Measurements from ENCODE around the gene LRP1B. TPM values are rescaled to one million over a fixed set of nuclear protein-coding genes. Genes with fewer than 3 reads are reported as not detected.

LRP1B gene
- total RNA-seq, 1 donor from 2014 or later: 8.8 TPM

DNA sequence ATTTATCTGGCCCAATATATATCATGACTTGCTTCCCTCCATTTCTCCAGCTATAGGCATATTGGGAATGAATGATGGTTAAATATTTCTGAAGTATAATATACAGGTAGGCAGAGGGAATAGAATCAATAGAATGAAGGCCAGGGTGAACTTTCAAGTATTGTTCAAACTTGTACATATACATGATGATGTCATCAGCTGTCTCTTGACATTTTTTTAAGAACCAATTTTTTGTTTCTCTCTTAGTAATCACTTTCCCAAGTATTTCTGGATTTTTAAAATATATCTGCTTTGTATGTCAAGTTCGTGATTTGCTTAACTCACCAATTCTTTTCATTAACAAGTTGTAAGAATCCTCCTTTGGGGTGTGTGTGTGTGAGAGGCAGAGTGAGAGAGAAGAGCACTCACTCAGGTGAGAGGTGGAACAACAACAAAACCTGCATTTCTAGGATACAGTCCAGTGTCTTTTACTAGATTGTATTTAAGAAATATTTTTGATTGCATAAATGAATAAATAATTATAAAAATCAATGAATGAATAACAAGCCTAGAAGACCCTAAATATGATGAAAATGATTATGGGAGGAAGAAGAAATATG is 1239.1 kb downstream of the LRP1B start:
- Histone ChIP-seq H3K4me3 (no peak overlapping the region), H3K27me3 (no peaks in the 10 kb centered on the region), H3K4me1 (no peaks in the 10 kb centered on the region), H3K36me3 (no peaks in the 10 kb centered on the region), H3K27ac (no peak overlapping the region), H3K9me3 (no peaks in the 10 kb centered on the region)
- TF ChIP-seq POLR2A (IDR thresholded peaks at IDR 0.05) (no peak), POLR2AphosphoS5 (IDR thresholded peaks at IDR 0.05; ENCODE audit: insufficient read depth in 1 of 2, low read depth in 1 of 2) (no peak)
- TF ChIP-seq, protein P1, sequence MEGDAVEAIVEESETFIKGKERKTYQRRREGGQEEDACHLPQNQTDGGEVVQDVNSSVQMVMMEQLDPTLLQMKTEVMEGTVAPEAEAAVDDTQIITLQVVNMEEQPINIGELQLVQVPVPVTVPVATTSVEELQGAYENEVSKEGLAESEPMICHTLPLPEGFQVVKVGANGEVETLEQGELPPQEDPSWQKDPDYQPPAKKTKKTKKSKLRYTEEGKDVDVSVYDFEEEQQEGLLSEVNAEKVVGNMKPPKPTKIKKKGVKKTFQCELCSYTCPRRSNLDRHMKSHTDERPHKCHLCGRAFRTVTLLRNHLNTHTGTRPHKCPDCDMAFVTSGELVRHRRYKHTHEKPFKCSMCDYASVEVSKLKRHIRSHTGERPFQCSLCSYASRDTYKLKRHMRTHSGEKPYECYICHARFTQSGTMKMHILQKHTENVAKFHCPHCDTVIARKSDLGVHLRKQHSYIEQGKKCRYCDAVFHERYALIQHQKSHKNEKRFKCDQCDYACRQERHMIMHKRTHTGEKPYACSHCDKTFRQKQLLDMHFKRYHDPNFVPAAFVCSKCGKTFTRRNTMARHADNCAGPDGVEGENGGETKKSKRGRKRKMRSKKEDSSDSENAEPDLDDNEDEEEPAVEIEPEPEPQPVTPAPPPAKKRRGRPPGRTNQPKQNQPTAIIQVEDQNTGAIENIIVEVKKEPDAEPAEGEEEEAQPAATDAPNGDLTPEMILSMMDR (IDR thresholded peaks at IDR 0.05): no peak
- intact Hi-C loops (cut with DNase I): no loop called here
- DNase-seq (ENCODE audit: extremely low spot score in 2 of 2): no peak

DNA sequence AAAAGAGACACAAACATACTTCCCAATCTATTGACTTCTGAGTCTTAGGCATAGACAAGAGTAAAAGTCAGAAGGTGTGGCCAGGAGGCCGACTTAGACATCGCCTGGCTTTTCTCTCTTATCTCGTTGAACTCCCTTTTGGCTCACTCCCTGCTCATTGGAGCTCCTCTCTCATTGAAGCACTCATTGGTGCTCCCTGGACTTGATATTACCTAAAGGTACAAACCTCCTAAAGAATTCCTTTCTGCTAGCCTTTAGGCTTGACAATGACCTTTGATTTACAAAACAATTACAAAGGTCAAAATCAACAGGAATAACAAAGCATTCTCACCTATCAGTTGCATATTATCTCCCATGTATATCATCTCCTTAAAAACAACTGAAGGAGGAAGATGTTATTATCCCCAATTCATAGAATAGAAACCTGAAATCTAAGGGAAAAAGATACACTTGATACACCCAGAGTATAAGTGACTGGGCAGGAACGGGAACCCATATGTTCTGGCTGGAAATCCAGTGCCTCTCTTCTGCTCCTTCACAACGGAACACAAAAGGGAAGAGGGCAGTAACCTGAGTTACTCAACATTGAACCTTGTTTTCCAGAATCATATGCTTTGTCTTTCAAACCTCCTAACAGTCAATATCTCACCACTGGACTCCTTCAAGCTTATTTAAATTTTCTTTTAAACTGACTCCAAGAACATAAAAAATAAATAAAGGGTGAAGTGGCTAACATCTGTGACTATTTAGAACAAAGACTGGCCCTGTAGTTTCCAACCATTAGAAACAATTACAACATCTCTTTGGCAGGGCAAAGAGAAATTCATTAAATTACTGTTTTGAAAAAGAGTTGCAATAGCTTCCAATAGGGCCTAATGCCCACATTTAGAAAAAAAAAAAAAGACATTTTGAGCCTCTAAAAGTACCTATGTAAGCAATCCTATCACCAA is 1247.9 kb downstream of the LRP1B start:
- Histone ChIP-seq H3K27ac (no peak overlapping the region), H3K27me3 (no peaks in the 10 kb centered on the region), H3K9me3 (no peaks in the 10 kb centered on the region), H3K4me3 (no peak overlapping the region), H3K4me1 (no peaks in the 10 kb centered on the region), H3K36me3 (no peaks in the 10 kb centered on the region)
- intact Hi-C loops (cut with DNase I): no loop called here
- no peak for TF ChIP-seq POLR2A (IDR thresholded peaks at IDR 0.05)
- TF ChIP-seq, protein P1 (IDR thresholded peaks at IDR 0.05): no peak
- no peak for TF ChIP-seq POLR2AphosphoS5 (IDR thresholded peaks at IDR 0.05; ENCODE audit: insufficient read depth in 1 of 2, low read depth in 1 of 2)
- DNase-seq (ENCODE audit: extremely low spot score in 2 of 2): no peak

DNA sequence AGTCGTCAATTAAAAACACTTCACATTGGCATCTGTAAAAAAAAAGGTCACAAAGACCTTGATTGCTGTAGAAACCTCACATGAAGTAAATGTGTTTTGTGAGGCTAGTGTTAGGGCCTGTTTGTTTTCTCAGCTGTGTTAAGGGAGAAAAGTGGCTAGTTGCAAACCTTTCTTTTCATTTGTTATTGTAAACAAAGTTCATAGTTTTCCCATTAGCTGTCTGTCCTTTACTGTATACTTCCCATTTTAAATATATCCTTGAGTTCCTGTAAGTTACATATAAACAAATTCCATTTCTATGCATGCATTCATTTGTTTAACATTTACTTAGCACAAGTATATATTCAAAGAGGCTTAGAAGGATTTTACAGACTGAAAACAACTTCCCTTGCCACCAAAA is 1250.2 kb downstream of the LRP1B start:
- TF ChIP-seq, protein P1 (IDR thresholded peaks at IDR 0.05): no peak
- TF ChIP-seq POLR2A (IDR thresholded peaks at IDR 0.05) (no peak), POLR2AphosphoS5 (IDR thresholded peaks at IDR 0.05; ENCODE audit: insufficient read depth in 1 of 2, low read depth in 1 of 2) (no peak)
- intact Hi-C loops (cut with DNase I): no loop called here
- DNase-seq (ENCODE audit: extremely low spot score in 2 of 2): no peak
- Histone ChIP-seq H3K4me1 (no peaks in the 10 kb centered on the region), H3K27me3 (no peaks in the 10 kb centered on the region), H3K4me3 (no peak overlapping the region), H3K27ac (no peak overlapping the region), H3K36me3 (no peaks in the 10 kb centered on the region), H3K9me3 (peaks cover 3% of the 10 kb centered on the region)

DNA sequence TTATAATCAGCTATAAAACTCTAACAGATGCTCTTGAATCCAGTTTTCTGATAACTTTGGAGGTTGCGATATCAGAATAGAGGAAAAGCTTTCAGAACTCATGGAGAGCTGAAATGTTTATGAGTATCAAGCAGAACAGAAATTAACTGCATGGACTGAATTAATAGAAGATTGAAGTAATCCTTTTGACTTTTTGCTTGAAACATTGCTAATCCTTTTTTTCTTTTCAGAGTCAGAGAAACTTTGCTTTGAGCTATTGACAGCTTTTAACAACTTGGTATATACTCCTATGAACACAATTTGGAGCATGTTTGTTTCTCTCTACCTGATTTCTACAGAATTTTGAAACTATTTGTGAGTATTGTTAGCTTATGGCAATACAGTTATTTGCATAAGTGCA is 1254.8 kb downstream of the LRP1B start:
- Histone ChIP-seq H3K4me3 (no peak overlapping the region), H3K27ac (no peak overlapping the region), H3K36me3 (no peaks in the 10 kb centered on the region), H3K27me3 (no peaks in the 10 kb centered on the region), H3K9me3 (peaks cover 3% of the 10 kb centered on the region), H3K4me1 (no peaks in the 10 kb centered on the region)
- intact Hi-C loops (cut with DNase I): no loop called here
- TF ChIP-seq POLR2A (IDR thresholded peaks at IDR 0.05) (no peak), POLR2AphosphoS5 (IDR thresholded peaks at IDR 0.05; ENCODE audit: insufficient read depth in 1 of 2, low read depth in 1 of 2) (no peak)
- TF ChIP-seq, protein P1 (IDR thresholded peaks at IDR 0.05): no peak
- DNase-seq (ENCODE audit: extremely low spot score in 2 of 2): no peak

Measured in vagina (tissue), 2 donors.